ENCODE results near the gene ADAM12. TPM values are rescaled to one million over a fixed set of nuclear protein-coding genes. Genes with fewer than 3 reads are reported as not detected.

ADAM12 gene
- total and polyA plus RNA-seq, 11 donors = 0.04 to 11.2 (median 0.82) TPM; not detected in 1

DNA sequence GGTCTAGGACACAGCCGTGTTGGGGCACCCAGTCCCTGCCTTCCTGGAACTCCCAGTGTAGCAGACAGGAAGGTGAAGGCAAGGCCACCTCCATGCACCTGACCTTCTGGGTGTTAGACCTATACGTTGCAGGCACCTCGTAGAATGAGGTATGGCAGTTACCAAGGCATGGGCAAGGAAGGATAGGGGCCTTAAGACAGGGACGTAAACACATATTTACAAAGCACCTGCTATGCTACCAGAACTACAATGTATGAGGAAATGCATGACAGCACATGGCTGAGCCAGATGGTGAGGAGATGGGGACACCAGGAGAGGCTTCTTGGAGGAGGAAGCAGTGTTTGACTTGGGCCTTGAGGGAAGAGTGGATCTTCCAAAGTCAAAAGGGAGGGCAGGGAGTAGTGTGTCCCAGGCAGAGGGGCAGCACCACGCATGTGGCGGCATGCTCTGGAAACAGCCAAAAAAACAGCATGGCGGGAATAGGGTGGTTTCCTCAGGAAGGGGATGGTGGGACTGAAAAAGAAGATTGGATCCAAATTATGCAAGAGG, 260.7 kb downstream of the ADAM12 start:
- Histone ChIP-seq H3K4me1 (peaks cover 0 to 12% (median 0%) of the 10 kb centered on the region in 12 donors), H3K4me3 (no peak overlapping the region), H3K27ac (no peak overlapping the region), H3K27me3 (no peaks in the 10 kb centered on the region), H3K9me3 (no peaks in the 10 kb centered on the region), H3K36me3 (no peaks in the 10 kb centered on the region)
- 79 to 96% (median 90%) methylated on average over 7 of the region's 7 CpGs for WGBS, 4 donors
- TF ChIP-seq, protein P1, sequence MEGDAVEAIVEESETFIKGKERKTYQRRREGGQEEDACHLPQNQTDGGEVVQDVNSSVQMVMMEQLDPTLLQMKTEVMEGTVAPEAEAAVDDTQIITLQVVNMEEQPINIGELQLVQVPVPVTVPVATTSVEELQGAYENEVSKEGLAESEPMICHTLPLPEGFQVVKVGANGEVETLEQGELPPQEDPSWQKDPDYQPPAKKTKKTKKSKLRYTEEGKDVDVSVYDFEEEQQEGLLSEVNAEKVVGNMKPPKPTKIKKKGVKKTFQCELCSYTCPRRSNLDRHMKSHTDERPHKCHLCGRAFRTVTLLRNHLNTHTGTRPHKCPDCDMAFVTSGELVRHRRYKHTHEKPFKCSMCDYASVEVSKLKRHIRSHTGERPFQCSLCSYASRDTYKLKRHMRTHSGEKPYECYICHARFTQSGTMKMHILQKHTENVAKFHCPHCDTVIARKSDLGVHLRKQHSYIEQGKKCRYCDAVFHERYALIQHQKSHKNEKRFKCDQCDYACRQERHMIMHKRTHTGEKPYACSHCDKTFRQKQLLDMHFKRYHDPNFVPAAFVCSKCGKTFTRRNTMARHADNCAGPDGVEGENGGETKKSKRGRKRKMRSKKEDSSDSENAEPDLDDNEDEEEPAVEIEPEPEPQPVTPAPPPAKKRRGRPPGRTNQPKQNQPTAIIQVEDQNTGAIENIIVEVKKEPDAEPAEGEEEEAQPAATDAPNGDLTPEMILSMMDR (IDR thresholded peaks at IDR 0.05) = no peak
- TF ChIP-seq POLR2A (IDR thresholded peaks at IDR 0.05) = no peak
- ATAC-seq = no peak
- intact Hi-C loops (cut with DNase I) = no loop called here
- DNase-seq = no peak

DNA sequence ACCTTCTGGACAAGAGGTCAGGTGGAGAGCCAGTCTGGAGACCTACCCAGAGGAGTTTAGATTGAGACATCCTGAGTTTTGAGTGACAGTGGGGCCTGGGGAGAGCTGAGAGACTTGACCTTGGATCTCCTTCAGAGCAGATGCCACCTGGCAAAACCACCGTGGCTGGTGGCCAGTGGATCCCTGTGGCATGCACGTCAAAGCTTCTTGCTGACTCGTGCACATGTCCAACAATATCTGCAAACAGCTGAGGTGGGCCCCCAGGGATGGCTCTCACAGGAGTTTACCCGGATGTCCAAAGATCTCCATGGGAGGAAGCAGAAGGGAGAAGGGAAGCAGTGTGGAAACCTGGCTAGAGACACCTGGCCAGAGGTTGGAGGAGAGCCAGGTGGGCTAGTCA, 261.4 kb downstream of the ADAM12 start:
- intact Hi-C loops (cut with DNase I) = no loop called here
- Histone ChIP-seq H3K9me3 (no peaks in the 10 kb centered on the region), H3K4me1 (peaks cover 0 to 12% (median 0%) of the 10 kb centered on the region in 12 donors), H3K4me3 (no peak overlapping the region), H3K27me3 (no peaks in the 10 kb centered on the region), H3K27ac (no peak overlapping the region), H3K36me3 (no peaks in the 10 kb centered on the region)
- DNase-seq = no peak
- TF ChIP-seq, protein P1 (IDR thresholded peaks at IDR 0.05) = no peak
- no peak for TF ChIP-seq POLR2A (IDR thresholded peaks at IDR 0.05)
- ATAC-seq = no peak
- 74 to 84% (median 79%) methylated on average over 4 of the region's 4 CpGs for WGBS, 4 donors

DNA sequence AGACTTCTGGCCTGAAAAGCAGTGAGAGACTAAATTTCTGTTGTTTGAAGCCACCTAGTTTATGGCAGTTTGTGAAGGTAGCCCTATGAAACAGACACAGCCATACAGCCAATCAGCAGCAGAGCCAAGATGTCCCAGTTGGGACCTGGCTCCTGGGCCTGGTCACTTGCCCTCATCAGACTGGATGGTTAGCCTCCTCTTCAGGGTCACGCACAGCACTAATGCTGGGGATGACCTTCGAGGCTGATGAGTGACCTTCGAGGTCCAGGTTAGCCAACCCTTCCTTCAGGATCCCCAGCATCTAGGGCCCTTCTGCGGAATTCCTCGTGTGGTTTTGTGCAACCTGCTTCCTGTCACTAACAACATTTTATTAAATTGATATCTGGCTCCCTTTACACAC, 262.3 kb downstream of the ADAM12 start:
- ATAC-seq (no peak), DNase-seq (no peak)
- Histone ChIP-seq H3K4me1 (peaks cover 0 to 5% (median 0%) of the 10 kb centered on the region in 12 donors), H3K9me3 (no peaks in the 10 kb centered on the region), H3K4me3 (no peak overlapping the region), H3K27me3 (no peaks in the 10 kb centered on the region), H3K36me3 (no peaks in the 10 kb centered on the region), H3K27ac (no peak overlapping the region)
- intact Hi-C loops (cut with DNase I) = no loop called here
- 88 to 91% (median 89%) methylated on average over 5 of the region's 5 CpGs for WGBS, 4 donors
- TF ChIP-seq, protein P1 (IDR thresholded peaks at IDR 0.05) = no peak
- no peak for TF ChIP-seq POLR2A (IDR thresholded peaks at IDR 0.05)

DNA sequence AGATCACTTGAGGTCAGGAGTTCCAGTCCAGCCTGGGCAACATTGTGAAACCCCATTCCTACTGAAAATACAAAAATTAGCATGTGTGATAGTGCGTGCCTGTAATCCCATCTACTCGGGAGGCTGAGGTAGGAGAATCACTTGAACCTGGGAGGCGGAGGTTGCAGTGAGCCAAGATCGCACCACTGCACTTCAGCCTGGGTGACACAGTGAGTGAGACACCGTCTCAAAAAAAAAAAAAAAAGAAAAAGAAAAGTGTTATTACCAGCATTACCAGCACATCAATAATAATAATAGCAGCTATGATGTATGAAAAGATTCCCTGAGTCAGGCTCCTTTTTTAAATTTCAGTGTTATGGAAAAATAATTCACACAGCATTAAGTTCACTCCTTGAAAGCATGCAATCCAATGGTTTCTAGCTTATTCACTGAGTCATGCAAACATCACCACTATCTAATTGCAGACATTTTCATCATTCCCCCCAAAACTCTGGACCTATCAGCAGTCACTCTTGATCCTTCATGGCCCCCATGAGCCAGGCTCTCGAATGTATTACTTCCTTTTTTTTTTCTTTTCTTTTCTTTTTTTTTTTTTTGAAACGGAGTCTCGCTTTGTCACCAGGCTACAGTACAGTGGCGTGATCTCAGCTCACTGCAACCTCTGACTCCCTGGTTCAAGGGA, 263.5 kb downstream of the ADAM12 start:
- 85 to 89% (median 87%) methylated on average over 9 of the region's 9 CpGs for WGBS, 4 donors
- Histone ChIP-seq H3K27ac (no peak overlapping the region), H3K36me3 (no peaks in the 10 kb centered on the region), H3K27me3 (no peaks in the 10 kb centered on the region), H3K9me3 (no peaks in the 10 kb centered on the region), H3K4me1 (no peaks in the 10 kb centered on the region), H3K4me3 (no peak overlapping the region)
- no peak for ATAC-seq
- intact Hi-C loops (cut with DNase I) = no loop called here
- DNase-seq = no peak
- TF ChIP-seq POLR2A (IDR thresholded peaks at IDR 0.05) = no peak
- TF ChIP-seq, protein P1 (IDR thresholded peaks at IDR 0.05) = no peak
